Middle frontal gyrus (tissue), 1 donor: ENCODE data around the gene NKAIN2.
"Not testable (repeated sequence)": the region's sequence is repeated elsewhere in the genome, so short reads cannot be mapped to it uniquely, and the experiment has no call there.

Experiments
- DNase-seq: peaks from one replicate; pipeline ENCODE4 v3.0.0-alpha.2; 2015; ENCODE audit warnings: low spot score; ENCODE audit errors: extremely low spot score

NKAIN2 gene

DNA sequence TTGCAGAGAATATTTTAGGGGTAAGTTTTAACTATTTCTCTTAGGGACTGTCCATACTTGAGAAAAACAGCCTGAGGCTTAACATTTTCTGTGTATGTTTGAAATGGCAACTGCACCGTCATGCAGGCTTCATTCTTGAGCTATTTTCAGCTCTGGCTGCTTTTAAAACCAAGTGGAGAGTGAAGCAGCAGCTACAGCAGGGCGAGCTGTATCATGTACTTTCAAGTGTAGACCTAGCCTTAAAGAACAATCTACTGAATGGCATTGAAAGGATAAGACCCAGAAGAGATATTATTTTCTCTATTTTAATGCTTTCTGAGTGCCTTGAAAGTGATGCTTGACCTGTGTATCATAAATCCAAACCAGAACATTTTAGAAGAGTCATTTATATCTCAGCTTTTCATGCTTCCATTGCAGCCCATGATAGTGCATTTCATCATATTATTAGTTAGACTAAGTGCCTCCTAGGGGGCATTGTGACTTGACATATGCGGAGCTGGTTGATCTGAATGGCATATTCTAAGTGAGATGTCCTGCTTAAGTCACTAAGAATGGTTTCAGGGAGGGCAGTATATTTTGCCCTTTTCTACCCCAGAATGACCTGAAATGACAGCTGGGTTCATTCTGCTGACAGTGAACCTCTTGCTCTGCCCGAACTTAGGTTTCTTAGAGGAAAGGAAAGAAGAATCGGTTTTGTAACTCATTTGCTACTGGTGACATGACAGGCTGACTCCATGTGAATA lies 85.3 kb downstream of the NKAIN2 start:
- no peak for DNase-seq

DNA sequence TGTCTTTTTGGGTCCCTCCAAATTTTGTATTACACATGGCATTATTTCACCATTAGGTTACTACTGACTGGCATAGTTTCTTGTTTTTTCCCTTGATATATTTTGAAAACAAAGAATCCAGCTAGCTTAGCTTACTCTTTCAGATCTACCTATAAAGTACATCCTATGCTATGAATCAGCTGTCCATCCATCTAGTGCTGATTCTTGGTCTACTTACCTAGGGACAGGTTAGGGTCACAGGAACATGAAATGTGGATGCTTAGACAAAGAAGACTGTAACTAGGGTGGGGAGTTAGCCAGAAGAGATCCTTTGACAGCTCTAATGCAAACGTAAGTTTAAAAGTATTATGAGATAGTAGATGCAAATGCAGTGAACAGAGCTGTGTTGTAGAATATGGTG lies 91.7 kb downstream of the NKAIN2 start:
- DNase-seq, result no peak

DNA sequence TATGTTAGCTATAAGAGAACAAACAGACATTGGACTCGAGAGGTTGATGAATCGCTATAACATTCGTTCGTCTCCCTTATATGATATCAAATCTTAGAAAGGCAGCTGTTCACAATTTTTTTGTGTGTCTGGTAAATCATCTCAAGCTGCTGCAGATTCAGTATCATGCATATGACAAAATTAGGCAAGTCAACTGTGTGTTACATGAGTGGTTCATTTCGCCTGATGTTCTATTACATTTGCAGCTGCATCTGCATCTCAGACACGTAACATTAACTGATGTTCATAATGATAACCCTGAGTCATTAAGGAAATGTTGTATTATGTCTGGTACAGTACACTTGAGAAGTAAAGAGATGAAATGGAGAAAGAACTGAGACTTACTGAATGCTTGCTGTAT lies 92.1 kb downstream of the NKAIN2 start:
- no peak for DNase-seq

DNA sequence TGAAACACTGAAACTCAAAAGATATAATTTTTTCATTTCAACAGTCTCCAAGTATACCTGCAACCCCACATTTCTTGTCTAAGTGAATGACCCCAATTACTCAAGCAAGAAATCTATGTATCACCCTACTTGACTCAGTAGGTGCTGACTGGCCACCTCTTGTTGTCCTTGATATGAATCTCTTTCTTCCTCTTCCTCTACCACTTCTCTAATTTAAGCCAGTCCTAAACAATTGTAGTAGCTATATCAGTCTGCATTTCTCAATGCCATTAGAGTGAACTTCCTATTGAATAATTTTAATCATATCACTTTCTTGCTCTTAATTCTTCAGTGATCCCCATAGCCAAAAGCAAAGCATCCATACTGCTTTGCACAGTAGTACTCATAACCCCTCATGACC lies 93.2 kb downstream of the NKAIN2 start:
- no peak for DNase-seq

DNA sequence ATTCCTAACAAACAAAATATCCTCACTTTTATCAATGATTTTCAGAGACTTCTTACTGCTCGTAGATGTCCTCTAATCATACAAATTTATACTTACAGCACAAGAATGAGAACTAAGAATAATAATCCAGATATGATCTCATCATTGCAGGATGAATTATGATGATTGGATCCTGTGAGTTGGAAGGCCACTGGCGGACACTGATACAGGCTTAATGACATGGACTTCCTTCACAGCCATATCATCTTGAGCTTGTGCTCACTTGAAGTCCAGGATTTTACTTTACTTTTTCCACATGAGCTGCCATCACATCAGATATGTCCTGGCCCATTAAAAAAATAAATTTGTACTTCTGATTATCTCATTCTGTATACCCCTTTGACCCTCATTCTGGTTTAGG lies 94.3 kb downstream of the NKAIN2 start:
- DNase-seq, result no peak

DNA sequence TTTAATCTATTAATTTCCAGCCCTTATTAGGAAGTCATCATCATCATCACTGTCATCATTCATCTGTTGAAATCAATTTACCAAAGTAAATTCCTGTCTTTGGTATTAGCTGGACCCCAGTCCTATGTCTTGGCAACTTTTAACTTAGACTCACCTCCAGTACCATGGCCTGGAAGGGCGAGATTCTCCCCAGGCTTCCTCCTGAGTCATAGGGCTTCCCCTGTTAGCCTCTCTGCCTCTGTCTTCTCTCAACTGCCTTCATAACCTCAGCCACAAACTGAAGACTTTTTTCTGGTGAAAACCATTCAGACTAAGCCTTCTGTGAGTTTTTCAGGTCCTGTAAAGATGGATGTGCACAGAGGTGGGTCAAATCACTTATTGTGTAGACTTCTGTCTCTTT lies 95.0 kb downstream of the NKAIN2 start:
- no peak for DNase-seq

DNA sequence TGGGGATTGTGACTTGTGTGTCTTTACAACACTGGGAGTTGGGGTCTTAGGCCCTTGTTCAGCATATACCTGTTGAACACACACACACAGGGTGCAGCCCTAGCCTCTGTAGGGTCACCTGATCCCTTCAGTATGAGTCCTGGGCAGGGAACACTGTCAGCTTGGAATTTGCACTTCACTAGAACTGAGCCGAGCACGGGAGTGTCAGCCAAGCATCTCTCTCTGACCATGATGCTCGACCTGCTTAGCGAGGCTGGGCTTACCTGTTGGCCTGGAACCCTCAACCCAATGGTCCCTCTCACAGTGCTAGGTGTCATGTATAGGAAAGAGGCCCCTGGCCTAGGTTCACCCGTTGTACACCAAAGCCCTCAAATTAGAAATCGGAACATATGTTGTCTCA lies 96.1 kb downstream of the NKAIN2 start:
- no peak for DNase-seq

DNA sequence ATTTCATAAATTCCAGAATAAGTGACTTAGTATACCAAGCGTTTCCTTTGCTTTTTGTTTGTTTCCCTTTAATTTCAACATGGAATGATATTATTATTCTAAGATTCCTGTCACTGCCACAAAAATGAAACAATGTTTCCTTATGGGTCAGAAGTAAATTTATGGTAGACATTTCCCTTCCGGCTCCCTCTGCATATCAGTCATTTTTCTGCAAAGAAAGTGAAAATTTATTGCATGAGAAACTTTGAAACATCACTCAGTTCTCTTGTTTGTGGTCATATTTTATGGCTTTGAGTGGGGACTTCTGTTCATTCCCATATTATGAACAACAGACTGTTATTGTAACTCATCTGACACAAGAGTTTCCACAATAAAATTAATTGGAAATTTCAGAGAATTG lies 97.8 kb downstream of the NKAIN2 start:
- DNase-seq, result no peak

DNA sequence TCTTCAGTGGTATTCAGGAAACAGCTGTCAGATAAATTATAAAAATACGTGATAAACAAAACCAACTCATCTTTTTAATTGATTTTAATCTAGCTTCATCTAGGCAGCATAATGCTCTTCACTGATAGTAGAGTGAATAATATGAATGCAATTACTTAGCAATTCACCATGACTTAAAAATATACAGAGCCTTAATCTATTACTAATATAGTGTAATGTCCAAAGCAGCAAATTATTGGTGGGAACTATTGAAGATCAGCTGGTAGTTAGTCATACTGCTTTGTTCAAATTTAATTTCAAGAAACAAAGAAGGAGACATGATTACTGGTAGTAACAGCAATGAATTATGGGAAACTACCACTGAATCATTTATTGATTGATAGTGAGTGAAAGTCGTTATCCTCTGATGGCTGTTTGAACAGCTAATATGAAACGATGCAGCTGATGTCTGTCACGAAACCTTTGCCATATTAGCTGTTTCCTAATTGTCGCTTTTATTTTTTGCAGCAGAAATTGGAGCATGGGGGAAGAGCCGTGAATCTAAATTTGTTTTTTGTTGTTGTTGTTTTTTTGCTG lies 99.2 kb downstream of the NKAIN2 start:
- no peak for DNase-seq

DNA sequence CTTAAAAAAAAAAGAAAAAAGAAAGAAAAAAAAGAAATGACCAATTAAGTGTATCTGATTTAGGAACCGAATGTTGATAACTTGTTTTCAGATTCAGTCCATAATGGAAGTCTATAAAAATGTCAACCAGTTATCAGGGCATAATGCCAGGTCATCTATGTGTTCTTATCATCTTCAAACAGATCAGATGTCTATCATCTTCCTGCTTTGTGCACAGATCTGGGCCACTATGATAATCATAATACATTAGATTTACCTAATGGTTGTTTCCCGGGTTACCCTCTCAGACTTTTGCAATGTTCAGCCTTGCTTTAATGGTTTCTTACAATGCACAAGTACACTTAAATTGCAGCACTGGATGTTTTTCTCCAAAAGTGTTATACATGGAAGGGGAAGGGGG lies 100.6 kb downstream of the NKAIN2 start:
- DNase-seq, result no peak

DNA sequence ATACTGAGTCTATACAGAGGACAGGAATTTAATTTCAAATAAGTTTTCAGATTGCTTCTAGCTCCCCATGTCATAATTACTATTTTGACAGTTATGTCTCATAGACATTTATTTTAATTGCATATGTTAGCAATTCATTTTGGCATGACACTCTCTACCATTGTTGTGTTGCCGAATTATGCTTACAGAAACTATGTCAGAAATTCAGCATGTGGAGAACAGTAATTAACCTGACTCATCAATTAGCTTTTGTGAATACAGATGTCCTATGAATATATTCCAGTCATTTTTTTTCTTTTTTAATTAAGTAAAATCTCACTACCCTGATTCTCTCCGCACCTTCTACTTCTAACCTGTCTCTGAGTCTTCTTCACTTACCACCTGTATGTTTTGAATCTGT lies 105.1 kb downstream of the NKAIN2 start:
- DNase-seq, result no peak

DNA sequence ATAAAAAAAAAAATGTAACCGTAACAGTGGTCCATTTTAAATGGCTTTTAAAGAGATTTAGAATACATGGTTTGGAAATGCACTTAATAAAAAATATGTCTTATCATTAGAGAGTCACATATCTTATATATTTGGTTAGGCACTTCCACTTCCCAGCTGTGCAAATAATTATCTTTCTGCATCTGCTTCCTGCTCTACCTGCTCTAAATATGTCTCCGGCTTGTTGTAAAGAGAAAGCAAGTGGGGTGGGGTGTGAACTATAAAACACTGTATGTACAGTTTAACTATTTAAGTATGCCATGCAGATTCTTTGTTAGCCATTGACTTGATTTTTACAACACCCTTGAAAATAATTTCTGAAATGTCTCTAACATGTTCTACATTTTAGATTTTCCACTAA lies 106.3 kb downstream of the NKAIN2 start:
- no peak for DNase-seq

DNA sequence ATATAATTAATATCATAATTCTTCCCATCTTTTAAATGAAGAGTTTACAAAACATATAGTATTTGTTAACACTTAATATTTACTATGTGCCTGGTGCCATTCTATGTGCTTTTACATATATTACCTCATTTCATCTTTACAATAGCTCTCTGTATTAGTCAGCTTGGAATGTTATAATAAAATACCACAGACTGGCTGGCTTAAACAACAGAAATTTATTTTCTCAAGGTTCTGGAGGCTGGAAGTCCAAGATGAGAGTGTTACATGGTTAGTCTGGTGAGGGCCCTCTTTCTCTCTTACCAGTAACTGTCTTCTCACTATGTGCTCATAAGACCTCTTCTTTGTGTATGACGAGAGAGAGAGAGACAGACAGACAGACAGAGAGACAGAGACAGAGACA lies 110.2 kb downstream of the NKAIN2 start:
- no peak for DNase-seq

DNA sequence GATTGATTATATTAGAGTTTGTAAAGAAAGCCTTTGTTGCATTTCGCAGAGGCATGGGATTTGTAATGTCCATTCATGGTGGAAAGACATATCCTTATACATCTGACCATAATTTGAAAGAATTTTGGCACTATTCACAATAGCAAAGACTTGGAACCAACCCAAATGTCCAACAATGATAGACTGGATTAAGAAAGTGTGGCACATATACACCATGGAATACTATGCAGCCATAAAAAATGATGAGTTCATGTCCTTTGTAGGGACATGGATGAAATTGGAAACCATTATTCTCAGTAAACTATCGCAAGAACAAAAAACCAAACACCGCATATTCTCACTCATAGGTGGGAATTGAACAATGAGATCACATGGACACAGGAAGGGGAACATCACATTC lies 119.7 kb downstream of the NKAIN2 start:
- DNase-seq, result not testable (repeated sequence)

DNA sequence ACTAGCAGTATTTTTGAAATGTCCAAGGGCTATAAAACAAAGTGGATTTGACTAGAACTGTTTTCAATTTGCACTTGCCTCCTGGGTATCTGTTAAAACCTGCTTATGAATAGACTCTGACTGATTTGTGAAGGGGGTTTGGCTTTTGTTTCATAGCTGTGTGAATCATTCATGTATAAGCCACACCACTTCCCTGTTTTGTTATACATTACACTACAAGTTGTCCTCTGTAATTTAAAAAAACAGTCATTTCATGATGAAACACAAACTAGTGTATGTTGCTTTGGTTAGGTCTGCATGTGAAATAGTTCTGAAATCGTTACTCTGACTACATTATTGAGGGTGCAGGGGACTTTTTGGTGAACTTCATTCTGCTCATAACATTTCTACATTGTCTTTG lies 121.7 kb downstream of the NKAIN2 start:
- DNase-seq, result no peak

DNA sequence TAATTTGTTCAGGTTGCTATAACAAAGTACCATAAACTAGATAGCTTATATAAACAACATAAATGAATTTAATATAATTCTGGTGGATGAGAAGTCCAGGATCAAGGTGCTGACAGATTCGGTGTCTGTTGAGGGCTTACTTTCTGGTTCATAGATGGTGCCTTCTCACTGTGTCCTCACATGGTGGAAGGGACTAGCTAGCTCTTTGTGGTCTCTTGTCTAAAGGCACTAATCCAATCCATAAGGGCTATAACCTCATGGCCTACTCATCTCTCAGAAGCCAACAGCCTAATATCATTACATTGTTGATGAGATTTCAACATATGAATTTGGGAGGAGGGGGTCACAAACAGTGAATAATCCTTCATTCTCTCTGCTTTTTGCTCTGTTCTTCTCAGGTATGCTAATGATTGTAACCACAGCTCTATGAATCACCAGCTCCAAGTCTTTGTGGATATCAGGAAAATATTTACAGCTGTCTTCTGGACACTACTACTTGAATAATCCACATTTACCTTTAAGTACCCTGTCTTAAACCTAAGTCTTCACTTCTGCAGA lies 122.3 kb downstream of the NKAIN2 start:
- DNase-seq, result no peak

DNA sequence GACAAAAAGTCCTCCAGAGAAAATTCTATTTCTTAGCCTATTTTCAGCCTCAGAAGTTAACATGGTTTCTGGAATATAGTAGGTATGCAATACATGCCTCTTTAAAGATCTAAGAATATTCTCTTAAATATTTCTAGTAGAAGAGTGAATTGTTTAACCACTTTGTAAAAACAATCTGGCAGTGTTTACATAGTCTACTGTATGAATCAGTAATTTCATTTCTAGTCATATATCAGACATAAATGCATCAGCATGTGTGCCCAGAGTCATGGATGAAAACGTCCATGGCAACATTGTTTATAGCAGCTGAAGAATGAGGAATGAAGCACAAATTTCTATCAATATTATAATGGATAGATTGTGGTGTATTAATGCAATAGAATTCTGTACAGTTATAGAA lies 124.9 kb downstream of the NKAIN2 start:
- DNase-seq, result no peak

DNA sequence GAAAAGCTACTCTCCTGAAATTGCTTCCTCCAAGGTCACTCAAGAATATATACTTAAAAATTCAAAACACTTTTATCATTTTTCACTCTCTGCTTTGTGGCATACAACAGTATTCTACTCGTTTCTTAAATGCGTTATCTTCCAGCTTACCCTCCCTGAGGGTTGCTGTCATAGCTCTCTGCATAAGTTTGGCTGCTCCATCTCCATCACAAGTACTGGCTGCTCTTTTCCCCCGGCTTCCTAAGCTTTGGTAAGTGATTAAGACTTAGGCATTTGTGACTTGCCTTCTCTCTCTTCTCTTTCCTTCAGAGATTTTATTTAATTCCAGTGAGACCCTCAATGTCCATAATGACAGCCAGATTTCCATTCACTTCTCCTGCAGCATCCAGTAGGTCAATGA lies 128.3 kb downstream of the NKAIN2 start:
- DNase-seq, result no peak

DNA sequence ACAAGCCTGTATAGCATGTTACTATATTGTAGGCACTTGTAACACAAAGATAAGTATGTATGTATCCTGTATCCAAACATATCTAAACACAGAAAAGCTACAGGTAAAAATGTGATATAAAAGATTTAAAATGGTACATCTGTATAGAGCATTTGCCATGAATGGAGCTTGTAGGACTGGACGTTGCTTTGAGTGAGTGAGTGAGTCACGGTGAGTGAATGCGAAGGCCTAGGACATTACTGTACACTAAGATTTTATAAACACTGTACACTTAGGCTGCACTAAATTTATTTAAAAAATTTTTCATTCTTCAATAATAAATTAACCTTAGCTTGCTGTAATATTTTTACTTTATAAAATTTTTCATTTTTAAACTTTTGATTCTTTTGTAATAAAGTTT lies 136.9 kb downstream of the NKAIN2 start:
- no peak for DNase-seq

DNA sequence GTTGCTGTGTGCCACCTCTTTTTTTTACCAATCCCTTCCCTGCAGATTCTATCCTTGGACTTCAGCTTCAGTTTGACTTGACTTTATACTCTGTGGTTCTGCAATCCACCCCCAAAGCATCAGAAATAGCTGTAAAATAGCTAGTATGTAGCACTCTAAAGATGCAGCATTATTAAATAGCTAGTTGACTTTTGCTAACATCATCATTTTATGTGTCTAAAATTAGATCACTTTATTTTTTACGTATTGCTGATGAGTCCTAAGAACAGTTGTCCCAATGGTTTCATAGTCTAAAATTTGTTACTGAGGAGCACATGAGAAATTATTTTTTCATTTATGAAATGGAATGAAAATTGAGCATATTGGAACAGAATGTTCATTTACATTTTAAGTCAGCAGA lies 138.2 kb downstream of the NKAIN2 start:
- no peak for DNase-seq

DNA sequence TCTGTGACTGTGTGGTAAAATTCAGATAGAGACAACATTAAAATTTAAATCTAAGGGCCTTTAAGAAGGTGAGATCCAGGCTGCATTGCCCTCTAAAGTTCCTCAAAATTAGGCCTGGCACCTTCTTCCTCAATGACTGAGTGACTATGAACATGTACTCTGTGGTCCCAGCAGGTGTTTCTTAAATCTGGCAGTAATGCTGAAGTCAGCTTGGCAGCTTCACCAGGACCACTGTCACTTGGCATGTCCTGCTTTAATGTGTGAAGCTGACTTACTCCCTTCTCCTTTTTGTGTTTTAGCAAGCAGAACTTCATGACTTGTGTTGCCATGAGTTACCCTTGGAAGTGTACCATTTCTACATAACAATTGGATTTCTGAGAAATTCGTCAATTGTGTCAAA lies 141.7 kb downstream of the NKAIN2 start:
- no peak for DNase-seq

DNA sequence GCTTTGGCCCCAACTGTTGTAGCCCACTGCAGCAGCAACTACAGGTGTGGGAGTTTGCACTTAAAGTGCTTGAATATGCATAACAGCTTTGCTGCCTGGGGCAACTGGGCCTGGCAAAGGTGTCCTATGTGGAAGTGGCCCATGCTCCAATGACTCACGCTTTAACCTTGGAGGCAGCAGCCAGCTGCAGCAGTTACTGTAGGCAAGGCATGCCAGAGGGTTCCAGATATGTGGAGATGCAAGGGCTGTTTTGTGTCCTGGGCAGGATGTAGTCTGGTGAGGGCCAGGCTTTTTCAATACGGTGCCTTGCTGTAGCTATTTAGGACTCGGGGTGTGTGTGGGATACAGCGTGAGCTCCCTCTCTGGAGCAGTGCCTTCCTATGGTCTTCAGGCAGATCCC lies 150.3 kb downstream of the NKAIN2 start:
- no peak for DNase-seq

DNA sequence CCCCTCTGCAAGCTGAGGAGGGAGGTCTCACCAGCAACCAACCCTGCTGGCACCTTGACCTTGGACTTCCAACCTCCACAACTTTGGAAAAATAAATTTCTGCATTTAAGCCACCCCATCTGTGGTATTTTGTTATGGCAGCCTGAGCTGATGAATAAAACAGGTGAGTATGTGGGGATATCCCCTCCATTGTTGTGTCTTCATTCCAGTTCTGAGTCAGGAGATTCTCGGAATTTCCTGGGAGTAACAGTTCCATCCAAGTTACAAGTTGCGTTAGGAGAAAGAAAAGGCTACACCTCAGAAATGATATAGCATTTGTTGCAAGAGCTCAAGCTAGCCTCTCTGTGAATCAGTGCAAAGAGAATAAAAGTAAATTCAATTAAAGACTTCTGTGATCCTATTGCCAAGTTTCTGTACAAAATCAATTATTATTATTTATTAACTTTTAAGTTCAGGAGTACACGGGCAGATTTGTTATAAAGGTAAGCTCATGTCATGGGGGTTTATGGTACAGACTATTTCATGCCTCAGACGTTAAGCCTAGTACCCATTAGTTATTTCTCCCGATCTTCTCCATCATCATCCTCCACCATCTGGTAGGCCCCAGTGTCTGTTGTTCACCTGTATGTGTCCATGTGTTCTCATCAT lies 153.0 kb downstream of the NKAIN2 start:
- no peak for DNase-seq
